ENCODE measurements around the gene BAZ2B. TPM values are rescaled to one million over a fixed set of nuclear protein-coding genes. Genes with fewer than 3 reads are reported as not detected.

The BAZ2B gene
- total RNA-seq, 1 experiment from 2014 or later = 19.9 TPM

- ATAC-seq (no peak), DNase-seq (ENCODE audit: low read depth, low spot score) (no peak)
- no TSS peak for BruUV-seq (replicated peaks)
- Histone ChIP-seq H3K27ac (ENCODE audit: low read depth, low read length) (no peak overlapping the region), H3K79me2 (ENCODE audit: insufficient read depth, low read length) (no peaks in the 10 kb centered on the region), H3K9me2 (ENCODE audit: insufficient read depth) (no peaks in the 10 kb centered on the region), H3K36me3 (ENCODE audit: control insufficient read depth in 1 of 2, insufficient read depth in 2 of 2, low read length in 2 of 2) (no peaks in the 10 kb centered on the region), H3K9me3 (ENCODE audit: control insufficient read depth in 1 of 2, insufficient read depth in 1 of 2, low read depth in 1 of 2, low read length in 2 of 2) (no peaks in the 10 kb centered on the region), H3K4me1 (ENCODE audit: control insufficient read depth in 1 of 2, insufficient read depth in 2 of 2, low read length in 2 of 2) (no peaks in the 10 kb centered on the region), H3K4me3 (replicated peaks in 1 of 2; ENCODE audit: low read depth in 1 of 2, low read length in 2 of 2) (no peak overlapping the region), H3K27me3 (ENCODE audit: insufficient read depth, low read length) (no peaks in the 10 kb centered on the region), H3K4me2 (ENCODE audit: low read length) (no peak overlapping the region), H3K9ac (ENCODE audit: low read length) (no peak overlapping the region), H4K20me1 (ENCODE audit: insufficient read depth) (no peaks in the 10 kb centered on the region), H2AFZ (ENCODE audit: low read depth, low read length, poor library complexity, severe bottlenecking) (no peak overlapping the region)
- no peak for TF ChIP-seq EGR1 (IDR thresholded peaks at IDR 0.05; ENCODE audit: low read depth)
- no peak for TF ChIP-seq POLR2AphosphoS5 (IDR thresholded peaks at IDR 0.05; ENCODE audit: low read depth, low read length)
- TF ChIP-seq MAX (IDR thresholded peaks at IDR 0.05) = no peak
- TF ChIP-seq TCF7L2 (IDR thresholded peaks at IDR 0.05; ENCODE audit: borderline replicate concordance, extremely low read depth, insufficient read depth, insufficient read length) = no peak
- TF ChIP-seq FOSL1 (IDR thresholded peaks at IDR 0.05; ENCODE audit: low read depth) = no peak
- TF ChIP-seq CEBPB (IDR thresholded peaks at IDR 0.05; ENCODE audit: low read depth) = no peak
- TF ChIP-seq ATF3 (IDR thresholded peaks at IDR 0.05) = no peak
- TF ChIP-seq CTCF (IDR thresholded peaks at IDR 0.05 in 2 of 3, conservative IDR thresholded peaks at IDR 0.05 in 1 of 3; ENCODE audit: borderline replicate concordance in 1 of 3, insufficient read depth in 1 of 3, low read depth in 2 of 3, low read length in 2 of 3) = no peak
- TF ChIP-seq SP1 (IDR thresholded peaks at IDR 0.05; ENCODE audit: low read depth) = no peak
- no peak for TF ChIP-seq ZBTB33 (IDR thresholded peaks at IDR 0.05; ENCODE audit: extremely low read depth, insufficient replicate concordance, low read length)
- TF ChIP-seq REST (IDR thresholded peaks at IDR 0.05; ENCODE audit: low read depth) = no peak
- intact Hi-C loops (cut with micrococcal nuclease) = no loop called here
- ChIA-PET POLR2A (no interaction called here), CTCF (no interaction called here), RAD21 (ENCODE audit: low non-redundant PET in 1 of 2, low total read pairs in 2 of 2, uncharacterized antibody in 2 of 2, unreplicated experiment in 2 of 2) (no interaction called here)
These were observed 44.9 kb upstream of the BAZ2B start for GRCh38 chr2:159661286-159661685.
